ENCODE results near the gene FADS2.

GRCh38 chr11:61832754-61833153, 4.7 kb downstream of the FADS2 start:
- TF ChIP-seq CTCF (IDR thresholded peaks at IDR 0.05), result no peak
- TF ChIP-seq POLR2A (IDR thresholded peaks at IDR 0.05), result no peak
- no peak for TF ChIP-seq POLR2AphosphoS5 (IDR thresholded peaks at IDR 0.05)
